ENCODE data around the gene LSP1. TPM values are rescaled to one million over a fixed set of nuclear protein-coding genes. Genes with fewer than 3 reads are reported as not detected.

LSP1 gene
- total RNA-seq, 1 donor from 2014 or later, result 600 TPM

DNA sequence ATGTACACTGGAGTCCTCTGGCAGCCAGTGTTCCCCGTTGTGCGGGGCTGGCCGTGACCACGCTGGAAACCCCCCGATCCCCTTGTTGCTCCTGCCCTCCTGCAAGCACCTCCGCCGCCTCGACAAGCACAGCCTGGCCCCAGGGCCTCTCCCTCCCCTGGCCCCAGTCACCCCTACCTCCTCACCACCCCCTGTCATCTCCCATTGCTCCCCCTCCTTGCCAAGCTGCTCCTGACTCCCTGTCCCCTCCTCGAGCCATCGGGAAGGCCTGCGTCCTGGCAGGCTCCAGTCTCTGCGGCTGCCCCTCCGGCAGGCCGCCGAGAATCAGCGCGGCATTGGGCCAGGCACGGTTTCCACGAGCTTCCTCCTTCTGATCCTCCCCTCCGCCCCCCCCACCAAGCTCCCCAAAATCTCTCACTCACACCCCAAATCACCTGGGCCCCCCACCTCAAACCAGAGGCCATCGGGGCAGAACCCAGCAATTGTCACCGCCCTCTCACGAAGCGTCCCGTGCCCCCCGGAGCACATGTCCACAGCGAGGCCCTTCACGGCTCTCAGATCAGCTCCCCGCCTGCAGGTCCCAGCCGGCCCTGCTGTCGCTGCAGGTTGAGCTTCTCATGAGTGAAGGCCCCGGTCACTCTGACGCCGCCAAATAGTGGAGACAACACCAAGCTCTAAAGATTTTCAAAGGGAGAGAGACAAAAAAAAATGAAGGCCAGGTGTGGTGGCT is 5.7 kb upstream of the LSP1 start:
- intact Hi-C loops (cut with micrococcal nuclease), result no loop called here

DNA sequence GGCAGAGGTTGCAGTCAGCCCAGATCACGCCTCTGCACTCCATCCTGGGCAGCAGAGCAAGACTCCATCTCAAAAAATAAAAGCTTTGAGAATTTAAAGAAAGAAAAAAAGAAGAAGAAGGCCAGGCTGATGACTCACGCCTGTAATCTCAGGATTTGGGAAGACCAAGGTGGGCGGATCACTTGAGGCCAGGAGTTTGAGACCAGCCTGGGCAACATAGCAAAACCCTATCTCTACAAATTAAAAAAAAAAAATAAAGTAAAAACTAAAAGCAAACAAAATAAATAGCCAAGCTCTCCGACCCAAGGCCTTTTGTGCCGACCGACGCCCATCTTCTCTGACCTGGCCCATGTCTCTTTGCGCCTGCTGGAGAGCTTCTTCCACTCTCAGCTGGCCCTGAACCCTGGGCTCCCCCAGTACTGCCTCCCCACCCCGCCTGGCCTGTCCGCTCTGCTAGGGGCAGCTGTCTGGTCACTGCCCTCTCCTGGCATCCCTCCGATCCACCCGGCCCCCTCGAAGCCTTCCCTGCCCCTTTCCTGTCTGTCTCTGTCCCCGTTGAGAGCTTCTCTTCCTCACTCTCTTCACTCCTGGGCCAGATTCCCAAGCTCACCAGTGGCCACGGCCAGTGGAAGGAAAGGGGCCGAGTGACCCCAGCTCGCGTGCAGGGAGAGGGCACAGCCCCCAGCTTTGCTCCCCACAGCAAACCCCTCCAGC is 4.8 kb upstream of the LSP1 start:
- intact Hi-C loops (cut with micrococcal nuclease), result no loop called here

DNA sequence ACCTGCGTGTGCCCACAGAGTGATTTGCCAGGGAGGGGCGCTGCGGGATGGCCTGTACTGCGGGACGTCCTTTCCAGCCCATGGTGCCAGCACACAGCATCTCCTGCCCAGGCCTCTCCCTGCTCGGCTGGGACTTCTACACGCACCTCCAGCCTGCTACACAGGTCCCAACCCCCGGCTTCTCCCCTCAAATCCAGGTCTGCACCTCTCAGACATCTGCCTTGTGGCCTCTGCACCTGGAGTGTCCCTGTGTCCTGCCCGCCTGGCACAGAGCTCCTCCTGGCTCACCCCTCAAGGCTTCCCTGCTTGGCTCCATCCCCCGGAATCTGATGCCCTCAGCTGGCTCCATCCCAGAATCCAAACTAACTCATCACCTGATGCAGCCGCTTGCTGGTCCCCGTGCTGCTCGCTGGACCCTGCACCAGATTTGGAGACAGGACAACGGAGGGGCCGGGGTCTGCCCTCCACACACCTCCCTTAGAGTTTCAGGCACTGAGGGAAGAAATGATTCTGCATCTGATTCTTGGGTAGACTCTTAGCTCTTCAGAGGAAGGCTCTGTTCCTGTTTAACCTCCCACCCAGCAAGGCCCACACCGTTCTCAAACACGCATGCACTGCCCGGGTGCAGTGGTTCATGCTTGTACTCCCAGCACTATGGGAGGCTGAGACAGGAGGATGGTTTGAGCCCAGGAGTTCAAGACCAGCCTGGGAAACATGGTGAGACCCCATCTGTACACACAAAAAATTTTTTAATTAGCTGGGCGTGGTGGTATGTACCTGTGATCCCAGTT is 4.0 kb upstream of the LSP1 start:
- intact Hi-C loops (cut with micrococcal nuclease), result no loop called here

DNA sequence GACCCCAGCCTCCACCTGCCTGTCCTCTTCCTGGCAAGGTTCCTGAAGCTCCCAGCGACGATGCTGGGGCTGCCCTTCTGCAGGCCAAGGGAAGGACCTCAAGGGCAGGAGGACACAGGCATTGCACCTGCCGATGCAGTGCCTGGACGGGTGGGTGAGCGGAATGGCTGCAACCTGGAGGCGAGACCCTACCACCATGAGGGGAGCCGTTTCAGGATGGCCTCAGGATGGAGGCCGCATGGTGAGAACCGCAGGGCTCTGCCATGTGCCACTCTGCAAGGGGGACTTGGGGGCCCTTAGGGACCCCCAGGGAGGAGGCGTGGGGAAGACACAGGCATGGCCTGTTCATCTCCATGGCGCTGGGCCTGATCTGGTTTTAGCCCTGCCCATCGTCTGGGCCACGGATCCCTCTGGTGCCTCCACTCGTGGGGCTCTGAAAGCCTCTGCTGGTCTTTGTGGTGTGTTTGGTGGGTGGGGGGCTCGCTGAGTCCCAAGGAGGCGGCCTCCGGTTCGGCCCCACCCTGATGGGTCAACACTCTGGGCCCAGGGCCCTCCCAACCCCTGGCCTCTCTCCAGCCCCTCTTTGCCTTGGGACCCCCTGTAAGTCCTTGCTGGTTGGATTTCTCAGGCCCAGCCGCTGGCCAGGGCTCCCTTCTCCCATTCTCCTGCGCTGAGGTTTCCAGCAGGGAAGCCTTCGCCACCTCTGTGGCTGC is 1.3 kb upstream of the LSP1 start:
- intact Hi-C loops (cut with micrococcal nuclease), result loop anchor here (1.0 to 10.0 kb wide), 5 partner anchors 14 to 553 kb away; partner anchors contain the start of gene TSSC4

DNA sequence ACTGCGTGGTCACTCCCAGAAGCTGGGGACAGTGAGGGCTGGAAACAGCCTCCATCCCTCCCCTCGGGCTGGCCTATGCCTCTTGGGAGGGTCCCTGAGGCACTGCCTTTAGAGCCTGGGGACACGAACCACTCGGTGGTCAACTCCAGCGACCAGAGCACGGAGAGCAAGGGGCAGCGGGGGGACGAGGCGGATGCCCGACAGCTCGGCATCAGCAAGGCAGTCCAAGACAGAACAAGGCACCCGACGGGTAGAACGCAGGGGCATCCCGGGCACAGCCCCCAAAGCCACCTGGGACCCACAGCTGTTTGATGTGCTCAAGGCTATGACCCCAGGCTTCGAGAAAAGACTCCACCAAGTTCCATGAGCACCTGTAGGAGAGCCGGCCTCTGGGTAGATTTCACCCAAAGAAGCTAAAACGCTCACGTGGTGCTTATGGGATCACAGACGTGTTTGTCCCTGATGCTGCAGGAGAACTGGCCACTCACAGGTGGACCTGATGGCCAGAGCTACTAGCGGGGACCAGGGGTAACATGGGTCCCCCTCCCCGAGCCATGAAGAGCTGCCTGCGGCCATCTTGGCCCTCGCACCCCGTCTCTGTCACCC is 510 bp upstream of the LSP1 start:
- intact Hi-C loops (cut with micrococcal nuclease), result loop anchor here (2.0 to 10.0 kb wide), 3 partner anchors 30 to 552 kb away; partner anchors contain the start of gene TSSC4

DNA sequence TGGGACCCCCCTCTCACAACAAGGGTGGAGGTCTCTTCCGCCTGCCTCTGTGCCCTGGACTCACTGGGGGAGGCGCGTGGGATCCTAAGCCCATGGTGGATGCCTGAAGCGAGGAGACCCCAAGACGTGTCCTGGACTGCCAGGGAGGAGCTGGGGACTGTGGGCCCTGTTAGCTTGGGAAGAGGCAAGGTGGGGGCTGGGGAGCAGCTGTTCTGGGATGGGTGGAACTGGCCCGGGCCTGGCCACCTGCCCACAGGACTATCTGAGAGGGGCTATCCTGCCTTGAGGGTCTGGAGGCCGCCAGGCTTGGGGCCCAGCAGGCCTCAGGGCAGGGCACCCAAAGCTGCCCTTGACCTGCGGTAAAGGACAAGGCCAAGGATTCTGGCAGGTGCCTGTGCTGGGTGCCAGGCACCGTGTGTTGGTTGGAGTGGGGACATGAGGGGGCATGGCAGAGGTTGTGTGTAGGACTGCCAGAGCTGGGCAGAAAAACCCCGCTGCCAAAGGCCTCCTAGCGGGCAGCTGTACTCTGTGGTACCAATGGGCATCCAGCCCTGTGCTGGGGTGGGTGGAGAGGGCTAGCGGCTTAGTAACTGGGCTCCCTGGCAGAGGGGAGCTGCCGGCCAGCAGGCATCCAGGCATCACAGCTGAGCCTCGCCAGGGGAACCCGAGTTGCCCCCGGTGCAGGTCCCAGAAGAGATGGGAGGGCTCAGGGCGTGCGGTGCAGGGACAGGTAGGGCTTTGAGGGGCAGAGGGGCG is 670 bp downstream of the LSP1 start:
- intact Hi-C loops (cut with micrococcal nuclease), result loop anchor here (2.0 to 10.0 kb wide), 3 partner anchors 29 to 551 kb away; partner anchors contain the start of gene TSSC4

DNA sequence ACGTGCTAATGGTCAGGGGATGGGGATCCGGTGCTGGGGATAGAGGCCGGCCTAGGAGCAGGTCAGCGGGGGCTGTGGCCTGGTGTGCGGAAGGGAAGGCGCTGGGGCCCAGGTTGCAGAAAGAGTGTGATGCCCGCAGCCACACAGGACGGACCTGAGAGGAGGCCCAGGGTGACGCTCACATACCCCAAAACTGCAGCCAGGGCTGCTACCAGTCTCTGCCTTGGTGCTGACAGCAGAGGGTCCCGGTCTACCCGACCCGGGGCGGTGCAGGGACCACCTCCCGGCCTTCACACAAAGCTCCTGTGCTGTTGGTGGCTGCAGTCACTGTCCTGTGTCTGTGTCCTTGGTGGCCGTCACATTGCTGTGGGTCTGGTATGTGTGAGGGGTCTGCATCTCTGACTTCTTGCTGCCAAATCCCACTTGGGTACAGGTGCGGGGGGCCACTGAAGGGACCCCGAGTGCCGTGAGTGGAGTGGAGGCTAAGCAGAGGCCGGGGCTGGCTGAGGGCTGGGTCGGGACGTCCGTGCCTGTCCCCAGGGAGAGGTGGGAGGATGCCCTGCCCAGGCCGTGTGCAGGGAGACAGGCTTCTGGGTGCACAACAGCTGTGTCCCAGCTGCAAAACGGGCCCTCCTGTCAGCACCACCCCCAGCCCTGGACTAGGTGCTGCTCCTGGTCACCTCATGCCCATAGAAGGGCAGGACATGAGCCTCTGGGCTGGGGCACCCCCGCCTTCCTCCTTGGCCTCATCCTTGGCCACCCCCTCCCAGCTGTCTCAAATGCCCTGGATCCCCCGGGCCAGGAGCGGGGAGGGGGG is 1.5 kb downstream of the LSP1 start:
- intact Hi-C loops (cut with micrococcal nuclease), result loop anchor here (5.0 to 10.0 kb wide), 2 partner anchors 97 to 550 kb away; partner anchors contain the start of gene TSSC4

DNA sequence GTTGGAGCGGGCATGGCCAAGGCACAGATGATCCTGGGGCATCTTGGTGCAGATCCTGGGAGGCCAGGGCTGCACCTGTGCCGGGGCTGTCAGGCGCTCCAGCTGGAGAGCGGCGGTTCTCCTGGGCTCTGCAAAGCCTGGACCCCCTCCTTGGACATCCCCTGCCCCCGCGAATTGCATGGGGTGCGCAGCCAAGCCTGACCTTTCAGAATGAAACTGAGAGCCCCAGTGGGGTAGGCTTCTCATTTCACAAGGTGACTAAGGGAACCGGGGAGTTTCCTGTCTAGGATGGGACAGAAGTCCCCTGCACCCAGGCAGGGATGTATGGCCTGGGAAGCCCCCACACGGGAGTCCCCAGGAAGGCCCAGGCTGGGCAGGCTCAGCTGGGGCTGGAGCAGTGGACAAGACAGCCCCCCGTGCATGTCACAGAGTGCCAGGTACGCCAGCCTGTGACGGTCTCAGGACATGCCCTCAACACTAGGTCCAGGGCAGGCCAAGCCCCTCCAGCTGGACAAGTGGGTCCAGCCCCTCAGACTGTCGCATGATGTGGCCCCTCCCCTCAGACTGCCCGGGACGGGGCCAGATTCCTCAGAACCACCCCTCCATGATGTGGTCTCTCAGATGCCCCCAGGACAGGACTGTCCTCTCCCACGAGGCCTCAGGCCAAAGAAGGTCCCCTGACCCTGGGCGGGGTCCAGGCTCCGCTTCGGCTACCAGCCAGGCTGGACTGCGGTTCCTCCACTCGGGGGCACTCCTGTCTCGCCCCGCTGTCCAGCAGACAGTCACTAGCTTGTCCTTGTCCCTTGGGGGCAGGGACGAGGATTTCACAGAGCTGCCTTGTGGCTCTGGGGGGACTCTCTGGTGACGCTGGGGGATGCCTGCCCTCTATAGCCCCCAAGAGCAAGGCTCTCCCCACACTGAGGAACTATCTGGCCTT is 2.3 kb downstream of the LSP1 start:
- intact Hi-C loops (cut with micrococcal nuclease), result loop anchor here (5.0 to 10.0 kb wide), 2 partner anchors 98 to 550 kb away; partner anchors contain the start of gene TSSC4

DNA sequence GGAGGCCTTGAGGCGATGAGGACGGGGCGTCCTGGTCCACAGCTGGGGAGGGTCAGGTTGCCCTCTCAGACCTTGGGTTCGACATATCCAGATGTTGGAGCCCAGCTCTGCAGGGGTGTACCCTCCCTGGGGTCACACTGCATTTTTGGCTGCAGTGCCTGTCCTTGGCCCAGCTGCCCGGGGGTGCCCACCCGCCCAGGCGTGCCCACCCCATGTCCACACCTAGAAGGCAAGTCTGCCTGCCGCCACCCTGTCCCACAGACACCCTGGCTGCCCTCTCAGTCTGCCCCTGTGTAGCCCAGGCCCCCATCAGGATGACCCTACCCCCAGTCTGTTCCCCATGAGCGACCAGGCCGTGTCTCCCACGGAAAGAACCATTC is 3.0 kb downstream of the LSP1 start:
- intact Hi-C loops (cut with micrococcal nuclease), result loop anchor here (10.0 kb wide), 1 partner anchor 549 kb away; the partner anchor contains the start of gene TSSC4

DNA sequence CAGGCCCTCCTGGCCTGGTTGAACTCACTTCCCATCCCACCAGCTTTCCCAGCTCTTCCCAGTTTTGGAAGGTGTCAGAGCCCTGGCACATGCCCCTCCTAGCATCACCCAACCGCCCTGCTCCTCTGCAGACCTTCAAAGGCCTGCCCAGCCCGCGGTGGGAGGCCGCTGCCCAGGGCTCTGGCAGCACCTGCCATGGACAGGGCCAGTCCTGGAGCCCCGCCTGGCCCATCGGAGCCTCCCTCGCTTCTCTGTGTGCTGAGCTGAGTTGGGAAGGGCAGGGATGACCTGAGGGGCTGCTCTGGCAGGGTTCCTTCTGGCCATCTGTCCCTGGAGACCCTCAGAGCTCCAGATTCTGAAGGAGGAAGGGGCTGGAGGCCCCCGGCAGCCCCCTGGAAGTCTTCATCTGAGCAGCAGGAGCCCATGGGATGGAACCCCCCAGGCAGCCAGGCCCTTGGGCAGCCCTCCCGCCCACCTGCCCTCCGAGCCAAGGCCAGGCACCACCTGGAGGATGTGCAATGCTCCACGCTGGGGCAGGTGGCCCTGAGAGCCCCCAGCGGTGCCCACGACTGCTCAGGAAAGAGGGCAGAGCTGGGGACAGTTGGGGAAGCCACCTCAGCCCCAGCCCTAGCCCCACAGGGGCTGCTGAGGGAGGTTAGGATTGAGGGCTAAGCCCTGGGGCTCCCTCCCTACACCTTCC is 3.6 kb downstream of the LSP1 start:
- intact Hi-C loops (cut with micrococcal nuclease), result loop anchor here (10.0 kb wide), 1 partner anchor 548 kb away; the partner anchor contains the start of gene TSSC4

DNA sequence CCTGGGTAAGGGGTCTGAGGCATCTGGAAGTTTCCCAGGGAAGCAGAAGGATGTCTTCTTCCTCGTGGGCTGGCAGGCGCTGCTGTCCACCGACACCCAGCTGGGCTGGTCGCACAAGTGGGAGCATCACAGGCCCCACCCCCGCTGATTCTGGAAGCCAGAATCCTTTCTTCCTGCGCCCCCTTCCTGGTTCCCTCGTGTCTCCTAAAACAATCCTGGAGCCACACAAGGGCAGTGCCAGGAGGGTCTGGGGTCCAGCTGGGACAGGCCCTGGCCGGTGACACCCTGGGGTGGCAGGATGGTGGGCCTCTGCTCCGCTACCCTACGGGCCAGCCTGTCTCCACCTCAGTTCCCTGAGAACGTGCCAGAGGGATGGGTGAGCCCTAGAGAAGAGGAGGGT is 4.2 kb downstream of the LSP1 start:
- intact Hi-C loops (cut with micrococcal nuclease), result loop anchor here (10.0 kb wide), 1 partner anchor 548 kb away; the partner anchor contains the start of gene TSSC4

DNA sequence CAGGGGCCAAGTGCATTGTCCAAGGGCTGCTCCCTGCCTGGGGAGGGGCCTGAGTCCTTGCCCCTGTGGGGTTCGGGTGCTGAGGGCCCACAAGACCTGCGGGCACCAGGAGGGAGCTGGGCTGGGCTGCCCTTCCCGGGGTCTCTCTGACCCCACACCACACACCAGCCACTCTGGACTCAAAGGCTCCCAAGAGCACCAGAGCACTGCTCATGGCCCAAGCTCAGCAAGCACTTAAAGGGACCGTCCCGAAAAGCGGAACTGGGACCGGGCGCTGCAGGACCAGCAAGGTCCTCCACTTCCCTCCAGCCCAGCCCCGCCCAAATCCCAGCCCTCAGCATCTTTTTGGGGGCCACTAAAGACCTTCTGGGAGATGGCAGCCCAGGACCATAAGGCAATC is 5.3 kb downstream of the LSP1 start:
- intact Hi-C loops (cut with micrococcal nuclease), result loop anchor here (10.0 kb wide), 1 partner anchor 547 kb away; the partner anchor contains the start of gene TSSC4

DNA sequence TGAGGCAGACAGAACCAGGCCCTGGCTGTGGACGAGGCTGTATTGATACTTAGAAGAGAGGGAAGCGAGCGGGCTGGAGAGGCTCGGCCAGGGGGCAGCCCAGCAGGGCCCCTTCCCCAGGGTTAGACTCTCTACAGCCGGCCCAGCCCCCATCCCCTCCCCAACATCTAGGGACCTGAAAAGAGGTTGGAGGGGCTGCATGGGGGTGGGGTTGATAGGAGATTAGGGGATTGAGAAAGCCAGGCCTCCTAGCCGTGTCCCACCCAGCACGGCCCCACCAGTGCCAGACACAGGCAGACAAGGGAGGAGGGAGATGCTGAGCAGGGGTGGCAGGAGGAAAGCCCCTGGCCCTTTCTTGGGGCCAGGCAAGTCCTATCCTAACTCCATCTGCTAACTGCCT is 5.7 kb downstream of the LSP1 start:
- intact Hi-C loops (cut with micrococcal nuclease), result loop anchor here (10.0 kb wide), 1 partner anchor 546 kb away; the partner anchor contains the start of gene TSSC4

DNA sequence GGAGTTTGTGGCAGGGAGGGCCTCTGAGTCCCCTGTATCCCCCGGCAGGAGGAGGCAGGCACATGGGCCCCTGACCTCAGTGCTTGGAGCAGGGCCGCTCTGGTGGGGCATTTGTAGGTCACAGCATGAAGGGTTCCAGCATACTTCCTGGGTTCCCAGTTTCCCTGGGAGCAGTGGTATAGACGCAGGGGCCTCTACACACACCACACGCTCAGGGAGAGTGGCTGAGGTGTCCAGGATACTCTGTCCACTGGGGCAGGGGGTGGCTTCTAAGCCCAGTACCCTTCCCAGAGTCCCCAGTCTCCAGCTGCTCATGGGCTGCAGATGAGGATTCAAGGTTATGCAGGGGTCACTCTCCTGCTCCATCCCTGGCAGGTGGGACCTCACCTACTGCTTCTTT is 6.1 kb downstream of the LSP1 start:
- intact Hi-C loops (cut with micrococcal nuclease), result loop anchor here (10.0 kb wide), 1 partner anchor 546 kb away; the partner anchor contains the start of gene TSSC4

DNA sequence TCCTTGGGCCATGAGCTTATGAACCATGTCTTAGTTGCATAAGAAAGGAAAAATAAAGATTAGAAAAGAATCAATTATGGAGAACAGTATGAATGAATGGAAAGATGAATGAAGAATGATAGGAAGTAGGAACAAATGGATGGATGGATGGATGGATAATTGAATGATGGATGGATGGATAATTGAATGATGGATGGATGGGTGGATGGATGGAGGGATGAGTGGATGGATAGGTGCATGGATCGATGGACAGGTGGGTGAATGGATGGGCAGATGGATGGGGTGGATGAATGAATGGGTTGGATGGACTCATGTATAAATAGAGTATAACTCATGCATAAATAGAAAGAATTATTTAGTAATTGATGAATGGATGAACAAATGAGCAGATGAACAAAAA is 7.2 kb downstream of the LSP1 start:
- intact Hi-C loops (cut with micrococcal nuclease), result no loop called here

DNA sequence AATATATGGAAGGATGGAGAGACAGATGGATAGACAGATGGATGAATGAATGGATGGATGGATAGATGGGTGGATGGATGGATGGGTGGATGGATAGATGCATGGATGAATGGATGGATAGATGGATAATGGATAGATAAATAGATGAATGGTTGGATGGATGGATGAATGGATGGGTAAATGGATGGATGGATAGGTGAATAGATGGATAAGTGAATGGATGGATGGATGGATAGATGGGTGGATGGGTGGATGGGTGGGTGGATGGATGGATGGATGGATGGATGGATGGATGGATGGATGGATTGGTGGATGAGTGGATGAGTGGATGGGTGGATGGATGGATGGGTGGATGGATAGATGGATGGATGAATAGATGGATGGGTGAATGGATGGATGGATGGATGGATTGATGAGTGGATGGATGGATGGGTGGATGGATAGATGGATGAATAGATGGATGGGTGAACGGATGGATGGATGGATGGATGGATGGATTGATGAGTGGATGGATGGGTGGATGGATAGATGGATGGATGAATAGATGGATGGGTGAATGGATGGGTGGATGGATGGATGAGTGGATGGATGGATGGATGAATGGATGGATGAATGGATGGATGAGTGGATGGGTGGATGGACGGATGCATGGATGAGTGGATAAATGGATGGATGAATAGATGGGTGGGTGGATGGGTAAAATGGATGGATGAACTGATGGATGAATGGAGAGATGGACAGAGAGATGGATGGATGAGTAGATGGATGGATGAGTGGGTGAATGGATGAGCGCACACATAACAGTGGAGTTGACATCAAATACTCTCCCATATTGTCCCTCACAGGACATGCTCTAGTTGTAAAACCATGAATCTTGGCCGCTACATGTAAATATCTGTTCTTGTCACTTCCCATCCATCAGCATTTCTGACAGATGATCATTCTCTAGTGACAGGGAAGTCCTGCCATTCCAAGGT is 8.8 kb downstream of the LSP1 start:
- intact Hi-C loops (cut with micrococcal nuclease), result no loop called here
